ENCODE data around the gene CASP10.
A peak's percentile ranks its signal among the peaks of the same experiment; 100 is the strongest.
"Not testable (repeated sequence)": the region's sequence is repeated elsewhere in the genome, so short reads cannot be mapped to it uniquely, and the experiment has no call there.

The CASP10 gene

DNA sequence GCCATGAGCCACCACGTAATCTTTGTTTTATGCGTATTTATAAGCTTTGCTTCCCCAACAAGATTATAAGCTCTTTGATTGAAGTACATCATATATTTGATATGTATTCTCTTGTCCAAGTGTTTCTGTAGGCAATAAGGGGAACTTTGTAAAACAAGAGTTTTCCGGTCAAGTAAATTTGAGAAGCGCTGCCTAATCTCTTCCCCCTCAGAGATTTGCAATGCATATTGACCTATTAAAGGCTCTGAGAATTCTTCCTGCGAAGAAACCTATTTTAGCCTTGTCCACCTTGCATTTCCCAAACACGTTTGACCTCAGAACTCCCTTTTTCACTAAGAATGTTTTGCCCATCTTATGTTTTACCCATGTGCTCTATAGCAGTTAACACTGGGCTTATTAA is 26.9 kb upstream of the CASP10 start:
- DNase-seq (ENCODE audit: low spot score) = no peak

DNA sequence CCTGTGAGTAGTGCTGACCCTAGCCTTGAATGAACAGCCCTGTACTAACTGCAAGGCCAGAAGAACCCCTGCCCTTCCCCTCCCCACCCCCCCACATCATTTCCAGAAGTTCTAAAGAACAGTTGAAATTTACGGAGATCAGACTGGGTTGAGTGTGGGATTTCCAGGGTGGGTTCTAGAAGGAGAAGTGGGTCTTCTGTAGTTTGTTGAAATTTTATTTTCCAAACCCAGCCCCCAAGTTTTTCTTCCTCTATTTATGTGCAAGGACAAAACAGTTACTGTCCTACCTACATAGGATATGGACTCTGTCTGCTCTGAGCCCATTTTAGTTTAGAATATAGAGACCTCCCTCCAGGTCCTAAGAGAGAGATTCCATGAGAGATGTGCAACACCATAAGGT is 26.3 kb upstream of the CASP10 start:
- no peak for DNase-seq (ENCODE audit: low spot score)

DNA sequence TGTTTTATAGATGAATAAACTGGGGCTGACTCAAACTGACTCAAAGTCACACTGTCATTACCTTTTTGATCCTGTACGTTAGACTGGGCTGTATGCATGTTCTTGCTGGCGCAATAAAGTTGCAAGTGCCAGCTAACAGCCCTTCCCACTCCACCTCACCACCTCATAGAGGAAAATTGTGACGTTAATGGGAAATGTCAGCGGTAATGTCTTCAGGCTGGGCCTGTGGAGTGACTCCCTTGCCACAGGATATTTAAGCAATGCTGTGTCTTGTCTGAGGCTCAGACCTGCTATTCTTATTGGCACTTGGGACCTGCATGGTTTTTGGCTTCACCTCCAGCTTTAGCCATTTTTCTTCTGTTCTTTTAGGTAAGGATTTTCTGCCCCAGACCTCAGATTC is 25.2 kb upstream of the CASP10 start:
- DNase-seq (ENCODE audit: low spot score) = no peak

DNA sequence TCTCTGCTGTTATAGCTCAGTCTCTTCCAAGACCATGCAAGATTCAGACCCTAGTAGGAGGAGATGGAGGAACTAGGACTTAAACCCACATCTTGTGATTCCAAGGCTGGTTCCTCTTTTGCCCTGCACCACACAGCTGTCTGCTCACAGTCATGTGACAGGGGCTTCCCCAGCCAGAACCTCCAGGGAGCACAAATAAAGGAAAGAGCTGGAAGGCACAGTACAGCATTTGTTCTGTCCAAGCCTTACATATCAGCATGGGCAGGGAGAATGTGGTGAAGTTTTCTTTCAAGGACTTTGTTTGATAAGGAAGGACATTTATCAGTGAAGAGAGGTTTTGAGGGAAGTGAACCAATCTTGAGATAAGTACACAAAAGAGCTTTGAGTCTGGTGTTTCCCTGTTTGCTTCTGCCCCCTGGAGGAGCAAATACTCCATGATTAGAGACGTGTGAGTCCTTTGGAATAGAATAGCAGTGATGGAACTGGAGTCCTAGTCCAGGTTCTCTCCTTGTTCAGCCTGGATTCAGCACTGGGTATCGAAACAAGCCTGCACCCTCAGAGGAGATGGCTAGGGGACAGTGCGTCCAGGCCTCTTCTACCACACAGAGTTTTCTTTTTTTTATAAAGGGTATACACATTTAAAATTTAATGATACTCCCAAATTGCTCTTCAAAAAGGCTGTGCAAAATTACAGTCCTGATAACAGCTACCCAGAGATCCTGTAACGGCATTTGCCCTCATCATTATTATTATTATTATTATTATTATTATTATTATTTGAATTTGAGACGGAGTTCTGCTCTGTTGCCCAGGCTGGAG is 24.6 kb upstream of the CASP10 start:
- DNase-seq (ENCODE audit: low spot score) = peak; percentile 66

DNA sequence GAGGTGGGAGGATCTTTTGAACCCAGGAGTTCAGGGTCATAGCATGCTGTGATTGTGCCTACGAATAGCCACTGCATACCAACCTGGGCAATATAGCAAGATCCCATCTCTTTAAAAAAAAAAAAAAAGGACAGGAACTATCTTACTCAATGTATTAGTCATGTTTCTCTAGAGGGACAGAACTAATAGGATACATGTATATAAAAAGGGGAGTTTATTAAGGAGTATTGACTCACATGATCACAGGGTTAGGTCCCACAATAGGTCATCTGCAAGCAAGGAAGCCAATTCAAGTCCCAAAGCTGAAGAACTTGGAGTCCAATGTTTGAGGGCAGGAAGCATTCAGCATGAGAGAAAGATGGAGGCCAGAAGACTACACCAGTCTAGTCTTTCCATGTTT is 18.8 kb upstream of the CASP10 start:
- DNase-seq (ENCODE audit: low spot score) = no peak

DNA sequence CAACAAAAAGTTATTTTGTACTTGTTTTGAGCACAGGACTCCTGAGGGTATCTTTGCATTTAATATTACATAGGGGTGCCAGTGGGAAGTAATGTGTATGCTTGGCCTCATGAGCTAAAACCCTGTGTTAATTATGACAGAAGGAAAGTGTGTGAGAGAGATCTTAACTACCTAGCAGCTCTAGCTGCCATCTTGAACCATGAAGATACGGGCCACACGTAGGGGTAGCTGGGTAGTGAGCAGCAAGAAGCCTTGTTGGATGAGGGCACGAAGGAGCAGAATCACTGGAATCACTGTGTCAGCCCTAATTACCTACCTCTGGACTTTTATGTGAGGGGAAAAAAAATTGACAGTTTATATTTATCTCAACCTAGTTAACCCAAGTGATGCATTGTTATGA is 15.4 kb upstream of the CASP10 start:
- no peak for DNase-seq (ENCODE audit: low spot score)

DNA sequence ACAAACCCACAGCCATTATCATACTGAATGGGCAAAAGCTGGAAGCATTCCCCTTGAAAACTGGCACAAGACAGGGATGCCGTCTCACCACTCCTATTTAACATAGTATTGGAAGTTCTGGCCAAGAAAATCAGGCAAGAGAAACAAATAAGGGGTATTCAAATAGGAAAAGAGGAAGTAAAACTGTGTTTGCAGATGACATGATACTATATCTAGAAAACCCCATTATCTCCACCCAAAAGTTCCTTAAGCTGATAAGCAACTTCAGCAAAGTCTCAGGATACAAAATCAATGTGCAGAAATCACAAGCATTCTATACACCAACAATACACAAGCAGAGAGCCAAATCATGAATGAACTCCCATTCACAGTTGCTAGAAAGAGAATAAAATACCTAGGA is 14.4 kb upstream of the CASP10 start:
- DNase-seq (ENCODE audit: low spot score) = not testable (repeated sequence)

DNA sequence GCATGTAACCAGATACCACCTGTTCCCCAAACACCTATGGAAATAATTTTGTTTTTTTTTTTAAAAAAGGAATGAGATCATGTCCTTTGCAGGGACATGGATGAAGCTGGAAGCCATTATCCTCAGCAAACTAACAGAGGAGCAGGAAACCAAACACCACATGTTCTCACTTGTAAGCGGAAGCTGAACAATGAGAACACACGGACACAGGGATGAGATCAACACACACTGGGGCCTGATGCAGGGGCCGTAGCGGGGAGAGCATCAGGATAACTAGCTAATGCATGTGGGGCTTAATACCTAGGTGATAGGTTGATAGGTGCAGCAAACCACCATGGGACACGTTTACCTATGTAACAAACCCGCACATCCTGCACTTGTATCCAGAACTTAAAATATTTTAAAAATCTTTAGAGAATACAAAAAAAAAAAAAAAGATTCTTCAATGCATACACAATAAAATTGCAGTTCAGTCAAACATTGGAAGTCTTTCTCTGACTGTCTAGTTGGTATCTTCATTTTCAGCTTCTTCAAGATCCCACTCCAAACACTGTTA is 11.6 kb upstream of the CASP10 start:
- DNase-seq (ENCODE audit: low spot score) = no peak

DNA sequence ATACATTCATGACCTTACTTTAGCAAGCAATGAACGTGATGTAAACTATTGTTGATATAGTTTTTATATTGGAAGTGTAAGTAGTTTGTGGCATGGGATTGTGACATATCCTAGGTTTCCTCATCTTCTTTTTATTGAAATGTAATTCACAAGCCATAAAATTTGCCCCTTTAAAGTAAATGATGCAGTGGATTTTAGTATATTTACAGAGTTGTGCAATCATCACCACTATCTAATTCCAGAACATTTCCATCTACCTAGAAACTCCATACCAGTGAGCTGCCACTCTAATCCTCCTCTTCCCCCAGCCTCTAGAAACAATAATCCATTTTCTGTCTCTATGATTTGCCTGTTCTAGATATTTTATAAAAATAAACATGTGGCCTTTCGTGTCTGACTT is 10.7 kb upstream of the CASP10 start:
- no peak for DNase-seq (ENCODE audit: low spot score)

DNA sequence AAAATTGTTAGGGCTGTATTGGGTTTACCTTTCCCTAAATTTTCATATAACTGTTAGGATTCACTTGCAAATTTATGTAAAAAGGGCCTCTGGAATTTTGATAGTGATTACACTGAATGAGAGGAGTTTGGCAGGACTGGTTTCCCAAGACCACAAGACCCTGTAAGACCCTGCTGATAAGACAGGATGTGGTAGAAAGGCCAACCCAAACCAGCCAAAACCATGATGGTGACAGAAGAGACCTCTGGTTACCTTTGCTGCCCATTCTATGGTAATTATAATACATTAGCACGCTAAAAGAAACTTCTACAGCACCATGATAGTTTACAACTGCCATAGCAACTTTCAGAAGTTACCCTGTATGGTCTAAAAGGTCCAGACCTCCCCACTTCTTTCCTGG is 8.3 kb upstream of the CASP10 start:
- no peak for DNase-seq (ENCODE audit: low spot score)

DNA sequence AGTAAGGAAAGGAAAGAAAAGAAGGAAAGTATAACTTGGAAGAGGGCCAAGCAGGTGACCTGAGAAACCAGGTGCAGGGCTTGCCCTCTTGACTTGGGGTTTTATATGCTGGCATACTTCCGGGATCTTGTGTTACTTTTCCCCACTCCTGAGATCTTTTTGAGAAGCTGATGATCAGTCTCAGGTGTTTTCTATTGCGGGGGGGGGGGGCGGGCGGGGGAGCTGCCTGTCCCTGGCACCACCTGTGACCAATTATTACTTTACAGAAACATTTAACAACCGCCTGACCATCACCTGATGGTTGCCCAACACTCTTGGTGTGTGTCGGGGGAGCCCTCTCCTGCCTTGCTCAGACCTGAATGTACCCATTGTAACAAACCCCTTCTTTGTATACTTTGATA is 6.9 kb upstream of the CASP10 start:
- no peak for DNase-seq (ENCODE audit: low spot score)

DNA sequence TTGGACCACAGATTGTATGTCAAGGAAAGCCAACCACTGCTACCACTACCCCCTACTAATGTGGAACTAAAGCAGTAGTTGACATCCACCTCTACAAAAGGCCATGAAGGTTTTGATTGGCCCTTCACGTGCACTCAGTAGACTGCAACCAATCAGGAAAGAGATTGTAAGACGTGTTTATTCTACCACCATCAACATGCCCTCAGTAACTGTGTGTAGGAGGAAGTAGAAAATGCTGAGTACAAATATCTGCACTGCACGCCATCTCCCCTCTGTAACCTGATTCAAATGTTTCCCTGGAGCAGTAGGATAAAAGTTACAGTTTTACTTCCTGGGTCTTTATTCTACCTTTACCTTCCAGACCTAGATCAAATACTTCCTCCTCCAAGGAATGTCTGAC is 2.9 kb upstream of the CASP10 start:
- DNase-seq (ENCODE audit: low spot score) = no peak

DNA sequence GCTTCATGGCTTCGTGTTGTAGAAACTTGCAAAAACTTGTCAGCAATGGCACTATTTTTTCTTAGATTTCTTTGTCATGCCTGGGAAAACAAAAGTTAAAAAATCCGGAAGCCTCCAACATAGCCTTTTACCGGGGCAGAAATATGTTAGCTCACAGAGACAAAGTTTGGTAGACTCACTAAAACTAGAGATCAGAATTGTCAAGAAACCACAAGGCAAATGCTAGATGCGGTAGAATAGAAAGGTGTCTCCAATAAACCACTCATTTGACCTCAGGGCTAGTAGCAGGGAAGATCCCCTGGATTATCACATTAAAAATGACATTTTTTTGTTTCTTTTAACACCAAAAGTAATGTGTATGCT is 405 bp downstream of the CASP10 start:
- no peak for DNase-seq (ENCODE audit: low spot score)

DNA sequence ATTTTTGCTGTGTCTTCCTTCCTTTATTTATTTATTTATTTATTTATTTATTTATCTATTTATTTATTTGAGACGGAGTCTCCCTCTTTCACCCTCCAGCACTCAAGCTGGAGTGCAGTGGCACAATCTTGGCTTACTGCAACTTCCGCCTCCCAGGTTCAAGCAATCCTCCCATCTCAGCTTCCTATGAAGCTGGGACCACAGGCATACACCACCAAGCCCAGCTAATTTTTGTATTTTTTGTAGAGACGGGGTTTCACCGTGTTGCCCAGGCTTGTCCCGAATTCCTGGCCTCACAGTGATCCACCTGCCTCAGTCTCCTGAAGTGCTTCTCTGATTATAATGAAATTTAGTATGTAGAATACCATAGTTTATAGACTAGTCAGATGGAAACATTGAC is 894 bp downstream of the CASP10 start:
- DNase-seq (ENCODE audit: low spot score) = not testable (repeated sequence)

DNA sequence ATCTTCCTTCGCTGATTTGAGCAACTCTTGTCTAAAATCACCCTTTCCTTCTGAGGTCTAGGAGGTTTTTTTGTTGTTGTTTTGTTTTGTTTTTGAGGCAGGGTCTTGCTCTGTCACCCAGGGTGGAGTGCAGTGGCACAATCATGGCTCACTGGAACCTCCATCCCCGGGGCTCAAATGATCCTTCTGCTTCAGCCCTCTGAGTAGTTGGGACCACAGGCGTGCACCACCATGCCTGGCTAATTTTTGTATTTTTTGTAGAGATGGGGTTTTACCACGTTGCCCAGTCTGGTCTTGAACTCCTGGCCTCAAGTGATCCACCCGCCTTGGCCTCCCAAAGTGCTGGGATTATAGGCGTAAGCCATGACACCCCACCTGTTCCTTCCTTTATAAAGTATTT is 1.3 kb downstream of the CASP10 start:
- DNase-seq (ENCODE audit: low spot score) = not testable (repeated sequence)

DNA sequence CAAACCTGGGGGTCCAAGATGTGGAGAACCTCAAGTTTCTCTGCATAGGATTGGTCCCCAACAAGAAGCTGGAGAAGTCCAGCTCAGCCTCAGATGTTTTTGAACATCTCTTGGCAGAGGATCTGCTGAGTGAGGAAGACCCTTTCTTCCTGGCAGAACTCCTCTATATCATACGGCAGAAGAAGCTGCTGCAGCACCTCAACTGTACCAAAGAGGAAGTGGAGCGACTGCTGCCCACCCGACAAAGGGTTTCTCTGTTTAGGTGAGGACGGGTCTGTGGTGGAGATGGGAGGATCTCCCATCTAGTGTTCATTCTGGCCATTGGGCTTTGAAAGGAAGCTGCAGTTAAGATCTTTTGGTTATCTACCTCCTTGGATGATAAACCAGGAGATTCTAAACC is 2.9 kb downstream of the CASP10 start:
- no peak for DNase-seq (ENCODE audit: low spot score)

DNA sequence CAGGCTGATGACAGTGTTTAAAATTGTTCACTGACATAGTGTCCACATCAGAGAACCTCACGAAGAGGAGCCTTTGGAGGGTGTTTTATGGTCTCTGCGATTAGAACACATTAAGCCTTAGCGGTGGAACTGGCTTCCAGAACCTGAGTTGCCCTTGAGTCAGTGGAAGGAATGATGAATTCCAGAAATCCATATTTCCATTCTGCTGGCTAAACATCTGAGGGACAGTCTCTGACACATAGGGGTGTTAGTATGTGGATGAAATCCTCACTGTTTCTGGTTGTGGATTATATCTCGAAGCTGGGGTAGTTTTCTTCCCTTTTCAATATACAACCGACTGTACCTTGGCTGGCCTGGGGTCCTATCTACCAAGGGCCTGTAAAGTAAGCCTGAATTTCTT is 4.0 kb downstream of the CASP10 start:
- DNase-seq (ENCODE audit: low spot score) = no peak

DNA sequence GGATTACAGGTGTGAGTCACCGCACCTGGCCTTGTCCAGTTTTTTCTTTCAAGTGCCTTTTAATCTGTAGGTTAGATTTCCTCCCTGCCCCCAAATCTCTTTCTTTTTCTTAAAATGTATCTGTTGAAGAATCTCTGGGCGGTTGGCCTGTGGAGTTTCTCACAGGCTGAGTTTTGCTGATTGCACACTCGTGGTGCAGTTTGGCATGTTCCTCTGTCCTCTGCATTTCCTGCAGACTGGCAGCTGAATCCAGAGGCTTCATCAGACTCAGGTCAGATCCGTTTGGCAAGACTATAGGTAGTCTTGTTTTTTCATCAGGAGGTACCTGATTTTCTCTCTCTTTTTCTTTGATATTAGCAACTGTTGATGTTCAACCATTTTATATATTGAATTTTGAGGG is 5.5 kb downstream of the CASP10 start:
- DNase-seq (ENCODE audit: low spot score) = no peak

DNA sequence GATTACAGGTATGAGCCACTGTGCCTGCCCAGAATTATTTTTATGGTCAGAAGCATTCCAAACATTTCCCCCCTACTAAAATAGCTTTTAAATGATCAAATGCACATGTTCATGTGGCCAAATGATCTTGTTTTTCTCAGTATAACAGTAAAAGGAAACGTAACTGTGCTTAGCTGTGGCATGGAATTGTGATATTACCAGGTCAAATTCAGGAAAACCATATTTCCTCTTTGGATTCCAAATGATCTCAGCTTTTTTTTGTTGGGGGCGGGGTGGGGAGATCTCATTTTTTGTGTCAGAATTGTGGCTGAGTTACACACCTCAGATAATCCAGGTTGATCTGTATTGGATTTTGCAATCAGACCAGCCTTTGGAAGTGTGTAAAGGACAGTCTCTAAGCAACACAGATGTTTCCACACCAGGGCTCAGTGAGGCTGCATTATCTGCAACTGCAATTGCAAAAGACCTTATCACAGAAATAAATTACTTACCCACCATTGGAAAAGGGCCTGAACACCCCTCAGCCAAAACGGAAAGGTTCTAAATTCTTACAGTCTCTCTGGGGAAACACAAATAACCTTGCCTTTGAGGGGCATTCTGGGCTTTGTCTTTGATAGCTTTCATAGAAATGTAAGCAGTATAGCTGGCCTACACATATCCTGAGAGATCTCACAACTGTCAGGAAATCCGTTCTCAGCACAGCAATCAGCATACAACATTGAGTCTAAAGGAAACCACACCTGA is 8.4 kb downstream of the CASP10 start:
- no peak for DNase-seq (ENCODE audit: low spot score)

DNA sequence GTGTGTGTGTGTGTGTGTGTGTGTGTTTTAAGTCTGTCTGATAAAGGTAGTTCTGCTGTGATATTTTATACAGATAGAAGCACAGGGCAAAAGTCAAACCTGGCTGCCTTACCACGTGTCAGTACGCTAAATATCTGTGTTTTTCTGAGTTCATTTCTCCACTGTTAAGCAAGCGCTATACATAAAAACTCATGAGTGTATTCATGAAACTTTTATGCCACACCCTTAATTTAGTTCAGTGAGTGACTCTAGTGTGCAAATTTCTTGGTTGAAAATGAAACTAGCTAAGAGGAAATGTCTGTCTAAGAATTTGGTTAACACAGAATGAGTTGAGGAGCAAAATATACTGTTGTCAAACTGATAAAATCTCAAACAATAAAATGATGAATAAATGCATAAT is 11.2 kb downstream of the CASP10 start:
- DNase-seq (ENCODE audit: low spot score) = no peak

DNA sequence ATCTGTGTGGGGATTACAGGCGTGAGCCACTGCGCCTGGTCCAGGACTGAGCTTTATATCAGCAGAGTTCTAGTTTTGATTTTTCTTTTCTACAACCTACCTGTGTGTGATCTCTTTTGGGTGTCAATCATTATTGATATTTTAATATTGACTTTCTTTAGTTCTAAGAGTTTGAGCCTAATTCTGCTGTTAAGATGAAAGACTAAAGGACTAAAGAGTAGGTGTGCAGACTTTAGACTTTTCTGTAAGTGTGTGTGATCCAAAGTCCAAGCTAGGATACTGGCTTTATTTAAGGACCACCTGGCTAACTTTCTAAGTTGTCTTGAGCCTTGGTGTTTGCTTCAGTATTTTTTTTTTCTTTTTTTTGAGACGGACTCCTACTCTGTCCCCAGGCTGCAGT is 12.4 kb downstream of the CASP10 start:
- no peak for DNase-seq (ENCODE audit: low spot score)

DNA sequence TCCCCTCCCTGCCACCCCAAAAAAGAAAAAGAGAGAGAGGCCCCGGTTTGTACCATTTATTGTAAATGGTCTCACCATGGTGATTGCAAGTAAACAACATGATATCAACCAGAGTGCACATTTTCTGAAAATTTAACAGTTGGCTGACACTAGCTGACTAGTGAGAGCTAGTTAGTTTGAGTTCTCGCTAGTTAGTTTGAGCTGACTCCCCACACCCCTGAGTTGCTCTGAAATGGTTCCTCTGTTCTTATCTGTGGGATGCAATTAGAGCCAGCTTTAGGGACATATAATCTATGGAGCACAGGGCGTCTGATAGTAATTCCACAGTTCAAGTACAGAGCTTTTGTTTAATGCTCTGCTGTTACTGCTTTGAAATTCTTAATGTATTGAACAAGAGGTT is 13.1 kb downstream of the CASP10 start:
- no peak for DNase-seq (ENCODE audit: low spot score)

DNA sequence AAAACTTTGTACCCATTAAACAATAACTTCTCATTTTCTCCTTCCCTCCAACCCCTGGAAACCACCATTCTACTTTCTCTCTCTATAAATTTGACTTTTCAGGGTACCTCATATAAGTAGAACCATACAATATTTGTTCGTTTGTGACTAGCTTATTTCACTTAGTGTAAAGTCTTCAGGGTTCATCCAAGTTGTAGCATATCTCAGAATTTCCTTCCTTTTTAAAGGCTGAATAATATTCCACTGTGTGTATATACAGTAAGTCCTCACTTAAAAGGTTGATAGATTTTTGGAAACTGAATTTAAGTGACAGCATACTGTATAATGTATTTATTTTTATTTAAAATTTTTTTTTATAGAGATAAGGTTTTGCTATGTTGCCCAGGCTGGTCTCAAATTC is 13.9 kb downstream of the CASP10 start:
- DNase-seq (ENCODE audit: low spot score) = no peak

DNA sequence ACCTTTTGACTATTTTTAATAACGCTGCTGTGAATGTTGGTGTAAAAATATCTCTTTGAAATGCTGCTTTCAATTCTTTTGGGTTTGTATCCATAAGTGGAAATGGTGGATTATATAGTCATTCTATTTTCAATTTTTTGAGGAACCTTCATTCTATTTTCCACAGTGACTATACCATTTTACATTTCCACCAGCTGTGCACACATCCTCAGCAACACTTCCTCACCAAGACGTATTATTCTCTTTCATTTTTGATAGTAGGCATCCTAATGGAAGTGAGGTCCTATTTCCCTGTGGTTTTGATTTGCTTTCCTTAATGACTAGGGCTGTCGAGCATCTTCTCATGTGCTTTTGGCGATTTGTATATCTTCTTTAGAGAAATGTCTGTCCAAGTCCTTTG is 14.8 kb downstream of the CASP10 start:
- no peak for DNase-seq (ENCODE audit: low spot score)

All from ecto neural progenitor cell (in vitro differentiated cells).